ENCODE measurements around the gene PDE6D.

PDE6D gene

DNA sequence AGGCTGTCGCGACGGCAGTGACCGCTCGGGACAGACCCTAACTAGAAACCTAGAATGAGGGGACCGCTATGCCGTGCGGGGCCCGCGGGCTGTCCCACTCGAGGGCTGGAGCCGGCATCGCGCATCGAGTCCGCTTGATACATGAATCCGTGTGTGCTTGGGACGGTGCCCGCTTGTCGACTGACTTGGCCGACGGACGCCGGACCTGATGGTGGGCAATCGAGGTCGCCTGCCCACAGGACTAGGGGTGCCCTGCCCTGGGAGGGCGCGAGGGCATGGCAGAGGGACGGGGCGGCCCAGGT is 73.5 kb downstream of the PDE6D start:
- no peak for DNase-seq (ENCODE audit: low read depth, low spot score)

DNA sequence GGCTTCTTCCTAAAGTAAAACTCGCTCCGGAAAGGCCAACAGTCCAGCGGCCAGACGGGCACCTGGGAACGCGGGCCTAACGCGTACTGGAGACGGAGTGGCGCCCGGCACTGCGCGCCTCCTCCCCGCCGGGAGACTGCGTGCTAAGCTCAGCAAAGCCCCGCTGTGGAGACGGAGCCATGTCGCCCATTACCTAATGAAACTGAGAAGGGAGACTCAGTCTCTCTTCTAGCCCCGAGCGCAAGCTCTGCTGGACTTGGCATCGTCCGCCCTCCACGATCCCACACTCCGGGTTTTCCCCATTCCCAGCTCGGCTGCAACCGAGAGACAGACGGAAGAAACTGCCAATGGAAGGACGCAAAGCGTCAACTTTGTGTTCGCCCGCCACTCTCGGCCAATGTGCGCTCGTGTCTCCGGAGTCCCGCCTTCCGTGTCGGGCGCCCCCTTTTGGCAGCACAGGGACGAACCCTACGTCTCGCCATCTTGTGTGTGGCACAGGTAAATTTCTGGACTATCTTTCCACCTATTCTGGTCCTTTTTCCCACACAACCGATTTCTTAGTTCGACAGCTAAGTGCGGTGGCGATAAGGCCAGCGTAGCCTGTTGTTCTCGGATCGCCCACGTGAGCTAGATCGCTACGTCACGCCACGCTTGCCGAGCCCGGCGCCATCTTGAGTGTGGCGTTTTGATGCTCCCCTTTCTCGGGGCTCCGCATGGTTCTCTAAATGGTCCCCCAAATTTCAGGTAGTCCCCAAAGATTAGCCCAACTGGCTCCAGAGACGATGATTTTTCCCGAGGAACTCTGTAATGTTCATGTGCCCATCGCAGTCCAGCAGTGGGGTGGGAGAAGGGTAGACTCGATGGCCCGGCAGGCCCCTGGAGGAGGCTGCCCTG is 74.1 kb downstream of the PDE6D start:
- peak; percentile 99 for DNase-seq (ENCODE audit: low read depth, low spot score)

DNA sequence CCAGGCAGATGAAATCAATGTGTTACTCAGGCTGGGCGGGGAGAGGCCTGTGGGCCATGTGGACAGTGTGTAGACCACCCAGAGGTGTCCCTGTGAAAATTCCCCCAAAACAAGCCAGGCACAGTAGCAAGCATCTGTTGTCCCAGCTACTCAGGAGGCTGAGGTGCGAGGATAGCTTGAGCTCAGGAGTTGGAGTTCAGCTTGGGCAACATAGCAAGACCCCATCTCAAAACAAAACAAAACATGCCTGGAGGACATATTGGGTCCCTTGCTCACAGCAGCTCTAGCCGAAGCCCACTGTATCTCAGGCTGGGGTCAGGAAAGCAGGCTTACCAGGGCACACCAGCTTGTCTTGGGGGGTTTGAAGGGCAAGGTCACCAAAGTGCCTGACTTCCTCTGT is 77.1 kb downstream of the PDE6D start:
- no peak for DNase-seq (ENCODE audit: low read depth, low spot score)

DNA sequence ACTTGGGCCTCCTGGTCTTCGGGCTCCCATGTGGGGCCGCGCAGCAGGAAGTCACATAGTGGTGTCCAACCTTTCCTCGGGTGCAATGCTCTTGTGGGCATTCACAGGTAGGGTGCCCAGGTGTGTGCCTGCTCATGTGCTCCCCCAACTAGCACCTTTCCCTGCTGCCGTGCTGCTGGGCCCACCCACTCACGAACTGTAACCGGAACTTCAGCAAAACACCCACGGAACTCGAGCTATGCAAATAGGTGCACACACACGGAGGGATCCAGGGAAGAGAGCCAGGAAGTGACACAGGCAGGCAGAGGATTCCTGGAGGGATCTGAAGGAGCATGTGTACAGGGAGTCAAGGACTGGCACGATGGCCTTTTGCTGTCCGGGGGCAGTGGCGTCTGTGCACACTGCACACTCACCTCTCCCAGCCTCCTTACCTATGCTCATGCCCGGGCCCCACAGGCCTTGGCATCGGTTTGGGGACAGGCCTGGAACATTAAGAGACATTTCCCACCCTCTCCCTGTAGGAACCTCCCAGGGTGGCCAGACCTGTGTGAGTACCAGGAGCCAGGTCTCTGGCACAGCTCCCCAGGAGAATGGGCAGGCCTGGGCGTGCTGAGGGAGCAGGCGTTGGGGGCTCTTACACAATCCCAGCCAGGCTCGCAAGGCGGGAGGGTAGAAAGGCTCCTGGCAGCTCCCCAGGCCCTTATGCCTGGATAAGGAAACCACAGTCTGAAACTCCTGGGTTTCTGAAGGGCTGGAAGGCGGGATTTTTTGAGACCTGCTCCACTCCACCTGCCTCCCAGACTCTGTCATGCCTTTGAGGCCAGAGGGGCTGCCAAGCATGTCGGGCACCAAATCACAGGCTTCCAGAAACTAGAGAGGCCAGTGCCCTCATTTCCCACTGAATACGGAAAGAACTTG is 79.4 kb downstream of the PDE6D start:
- DNase-seq (ENCODE audit: low read depth, low spot score) = no peak

DNA sequence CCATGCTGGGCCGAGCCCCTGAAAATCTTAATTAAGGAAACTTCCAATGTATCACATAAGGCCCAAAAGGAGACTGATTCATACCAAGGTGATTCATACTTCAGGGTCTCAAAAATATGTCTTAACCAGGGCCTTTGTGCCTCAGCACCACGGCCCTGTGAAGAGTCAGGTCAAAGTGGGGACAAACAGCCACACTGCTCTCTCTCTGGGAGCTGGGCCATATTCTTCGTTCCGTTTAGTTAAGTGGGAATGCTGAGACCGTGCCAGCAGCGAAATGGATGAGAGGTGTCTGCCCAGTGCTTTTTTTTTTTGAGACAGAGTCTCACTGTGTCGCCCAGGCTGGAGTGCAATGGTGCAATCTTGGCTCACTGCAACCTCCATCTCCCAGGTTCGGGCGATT is 82.1 kb downstream of the PDE6D start:
- no peak for DNase-seq (ENCODE audit: low read depth, low spot score)

DNA sequence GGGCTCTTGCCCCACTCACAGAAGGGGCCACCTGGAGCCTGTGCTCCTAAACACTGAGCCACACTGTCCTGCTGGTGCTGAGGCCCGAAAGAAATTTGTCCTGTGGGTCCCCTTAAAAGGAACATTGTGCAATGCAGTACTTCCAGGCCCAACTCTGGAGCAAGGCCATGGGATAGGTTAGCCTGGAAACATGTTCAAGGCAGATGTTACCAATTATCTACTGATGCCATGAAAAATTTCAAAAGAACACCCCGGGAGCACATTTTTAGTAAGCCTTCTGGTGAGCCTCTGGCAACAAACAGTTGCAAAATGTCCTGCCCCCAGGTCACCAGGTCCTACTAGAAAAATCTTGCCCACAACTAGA is 85.1 kb downstream of the PDE6D start:
- DNase-seq (ENCODE audit: low read depth, low spot score) = no peak

DNA sequence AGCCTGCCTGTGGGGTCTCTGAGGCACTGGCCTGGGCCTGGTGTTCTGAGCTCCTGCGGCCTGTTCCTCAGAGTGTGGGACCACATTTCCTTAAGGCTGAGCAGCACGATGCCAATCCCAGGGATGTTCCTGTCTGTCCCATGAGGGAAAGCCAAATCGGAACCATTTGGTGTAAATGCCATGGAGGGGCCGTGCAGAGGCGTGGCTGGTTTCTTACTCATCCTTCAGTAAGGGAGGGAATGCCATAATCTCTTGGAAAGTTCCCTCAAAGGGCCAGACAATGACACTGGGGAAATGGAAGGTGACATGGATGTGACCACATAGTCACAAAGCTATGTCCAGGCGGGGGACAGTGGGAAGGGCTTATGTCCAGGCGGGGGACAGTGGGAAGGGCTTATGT is 87.1 kb downstream of the PDE6D start:
- DNase-seq (ENCODE audit: low read depth, low spot score) = no peak

DNA sequence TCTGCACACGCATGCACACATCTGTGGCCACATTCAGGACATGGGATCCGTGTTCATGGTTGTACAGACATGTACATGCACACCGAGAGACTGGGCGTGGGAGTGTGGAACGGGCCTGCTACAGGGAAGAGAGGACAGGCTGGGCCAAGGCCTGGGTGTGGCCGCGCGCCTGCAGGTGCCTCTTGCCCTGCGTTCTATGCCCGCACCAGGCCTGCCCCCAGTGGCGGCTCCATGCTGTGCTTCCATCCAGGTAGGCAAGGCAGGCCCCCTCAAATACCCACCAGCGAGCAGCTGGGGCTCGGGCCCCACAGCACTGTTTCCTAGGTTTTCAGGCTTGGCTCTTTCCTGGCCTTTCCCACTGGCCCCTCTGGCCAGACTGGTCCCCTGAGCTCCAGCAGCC is 88.2 kb downstream of the PDE6D start:
- DNase-seq (ENCODE audit: low read depth, low spot score) = no peak

DNA sequence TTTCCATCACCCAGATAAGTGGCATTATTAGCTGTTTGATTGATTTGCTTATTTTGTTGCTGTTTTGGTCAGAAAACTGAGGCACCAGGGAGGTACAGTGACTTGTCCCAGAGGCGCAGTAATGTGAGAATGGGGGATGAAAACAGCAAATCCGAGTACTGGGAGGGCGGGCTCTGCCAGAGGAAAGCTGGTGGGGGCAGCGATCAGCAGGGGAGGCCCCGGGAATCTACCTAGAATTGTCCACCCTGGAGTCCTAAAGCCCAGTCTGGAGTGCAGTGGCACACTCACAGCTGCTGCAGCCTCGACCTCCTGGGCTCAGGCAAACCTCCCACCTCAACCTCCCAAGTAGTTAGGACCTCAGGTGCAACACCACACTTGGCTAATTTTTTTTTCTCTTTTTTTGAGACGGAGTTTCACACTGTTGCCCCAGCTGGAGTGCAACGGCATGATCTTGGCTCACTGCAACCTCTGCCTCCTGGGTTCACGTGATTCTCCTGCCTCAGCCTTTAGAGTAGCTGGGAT is 89.8 kb downstream of the PDE6D start:
- DNase-seq (ENCODE audit: low read depth, low spot score) = no peak

DNA sequence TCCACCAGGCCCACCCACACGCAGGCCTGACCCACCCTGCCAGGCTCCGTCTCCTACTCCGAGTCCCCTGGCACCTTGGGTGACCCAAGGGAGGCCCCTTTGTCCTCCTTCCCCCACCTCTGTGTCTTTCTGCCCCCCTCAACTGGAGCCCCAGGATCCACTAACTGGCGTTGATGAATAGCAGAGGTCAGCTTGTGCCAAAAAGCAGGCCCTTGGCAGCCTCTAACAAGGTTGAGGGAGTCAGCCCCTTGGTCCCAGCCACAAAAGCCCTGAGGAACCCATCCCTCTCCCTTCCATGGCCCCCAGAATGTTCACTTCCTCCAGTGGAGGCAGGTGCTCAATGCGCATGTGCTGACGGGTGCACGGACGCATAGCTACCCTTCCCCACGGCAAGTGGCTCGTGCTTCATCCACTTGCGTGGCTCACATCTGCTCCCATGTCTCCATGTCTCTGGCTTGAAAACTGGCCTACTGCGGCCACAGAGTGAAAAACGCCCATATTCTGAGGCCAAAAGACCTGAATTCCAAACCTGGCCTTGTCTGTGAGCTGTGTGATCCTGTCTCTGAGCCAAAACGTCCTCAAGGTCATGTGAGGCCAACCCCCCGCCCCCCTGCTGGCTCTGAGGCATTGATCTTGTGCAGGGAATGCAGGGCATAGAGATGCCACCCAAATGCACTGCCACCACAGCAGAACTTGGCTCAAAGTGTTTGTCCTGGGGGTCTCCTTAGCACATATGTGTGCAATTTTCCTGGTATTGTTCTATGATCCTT is 91.8 kb downstream of the PDE6D start:
- no peak for DNase-seq (ENCODE audit: low read depth, low spot score)

DNA sequence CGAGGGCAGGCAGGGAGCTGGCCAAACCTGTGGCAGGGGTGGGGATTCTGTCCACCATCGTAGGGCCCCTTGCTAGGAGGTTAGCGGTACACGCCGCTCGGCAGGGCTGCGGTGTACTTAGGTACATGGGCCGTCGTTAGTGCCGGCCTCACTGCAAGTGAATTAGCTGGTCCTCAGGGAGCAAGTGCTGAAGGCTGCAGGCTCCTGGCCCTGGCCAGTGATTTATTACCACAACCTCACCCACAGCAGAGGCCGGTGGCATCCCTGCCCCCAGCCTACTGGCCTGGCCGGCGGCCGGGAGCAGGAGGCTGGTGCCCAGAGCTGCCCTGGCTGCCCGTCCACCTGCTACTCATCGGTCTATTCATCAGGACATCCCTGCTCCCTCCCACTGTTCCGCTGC is 92.4 kb downstream of the PDE6D start:
- DNase-seq (ENCODE audit: low read depth, low spot score) = no peak

DNA sequence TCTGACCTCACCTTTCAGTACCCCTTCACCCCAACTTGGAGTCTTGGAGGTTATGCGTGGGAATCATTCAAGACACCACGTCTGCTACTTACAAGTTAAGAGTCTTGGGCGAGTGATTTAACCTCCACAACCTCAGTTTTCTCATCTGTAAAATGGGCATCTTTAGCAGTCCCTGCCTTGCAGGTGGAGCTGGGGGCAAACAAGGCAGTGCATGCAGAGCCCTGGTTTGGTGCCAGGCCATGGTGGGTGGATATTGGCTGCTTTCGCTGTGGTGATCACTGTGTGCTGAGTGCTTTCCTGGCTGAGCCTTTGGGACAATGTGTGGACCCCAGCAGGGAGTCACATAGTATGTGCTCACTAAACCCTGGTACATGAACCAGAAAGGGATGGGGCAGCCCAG is 93.1 kb downstream of the PDE6D start:
- DNase-seq (ENCODE audit: low read depth, low spot score) = no peak

DNA sequence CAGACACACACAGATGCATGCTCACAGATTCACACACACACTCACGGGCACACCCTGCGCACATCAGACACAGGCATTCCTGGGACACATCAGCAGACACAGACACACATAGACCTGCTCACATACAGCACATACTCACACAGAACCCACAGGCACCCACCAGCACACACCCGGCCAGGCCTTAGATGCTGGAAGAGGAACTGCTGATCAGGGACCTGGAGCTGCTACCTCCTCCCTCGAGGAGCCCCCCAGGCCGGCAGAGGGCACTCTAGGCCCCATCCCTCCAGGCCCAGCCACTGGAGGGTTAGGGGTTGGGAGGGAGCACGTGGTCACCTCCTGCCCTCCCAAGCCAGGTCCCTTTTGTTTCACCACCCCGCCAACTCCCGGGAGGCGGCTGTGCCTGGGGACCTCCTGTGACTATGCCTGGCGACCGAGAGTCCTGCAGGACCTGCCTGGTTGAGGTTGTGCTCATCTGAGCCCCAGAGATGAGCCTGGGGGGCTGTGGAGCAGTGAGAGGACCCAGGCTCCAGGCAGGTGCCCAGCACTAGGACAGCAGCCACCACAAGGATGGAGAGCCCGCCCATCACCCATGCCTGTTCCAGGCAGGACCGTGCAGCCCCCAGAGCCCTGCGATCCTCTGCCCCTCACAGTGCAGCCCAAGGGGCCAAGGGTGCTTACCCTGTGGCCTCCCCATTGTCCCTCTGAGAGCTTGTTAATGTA is 93.8 kb downstream of the PDE6D start:
- no peak for DNase-seq (ENCODE audit: low read depth, low spot score)

DNA sequence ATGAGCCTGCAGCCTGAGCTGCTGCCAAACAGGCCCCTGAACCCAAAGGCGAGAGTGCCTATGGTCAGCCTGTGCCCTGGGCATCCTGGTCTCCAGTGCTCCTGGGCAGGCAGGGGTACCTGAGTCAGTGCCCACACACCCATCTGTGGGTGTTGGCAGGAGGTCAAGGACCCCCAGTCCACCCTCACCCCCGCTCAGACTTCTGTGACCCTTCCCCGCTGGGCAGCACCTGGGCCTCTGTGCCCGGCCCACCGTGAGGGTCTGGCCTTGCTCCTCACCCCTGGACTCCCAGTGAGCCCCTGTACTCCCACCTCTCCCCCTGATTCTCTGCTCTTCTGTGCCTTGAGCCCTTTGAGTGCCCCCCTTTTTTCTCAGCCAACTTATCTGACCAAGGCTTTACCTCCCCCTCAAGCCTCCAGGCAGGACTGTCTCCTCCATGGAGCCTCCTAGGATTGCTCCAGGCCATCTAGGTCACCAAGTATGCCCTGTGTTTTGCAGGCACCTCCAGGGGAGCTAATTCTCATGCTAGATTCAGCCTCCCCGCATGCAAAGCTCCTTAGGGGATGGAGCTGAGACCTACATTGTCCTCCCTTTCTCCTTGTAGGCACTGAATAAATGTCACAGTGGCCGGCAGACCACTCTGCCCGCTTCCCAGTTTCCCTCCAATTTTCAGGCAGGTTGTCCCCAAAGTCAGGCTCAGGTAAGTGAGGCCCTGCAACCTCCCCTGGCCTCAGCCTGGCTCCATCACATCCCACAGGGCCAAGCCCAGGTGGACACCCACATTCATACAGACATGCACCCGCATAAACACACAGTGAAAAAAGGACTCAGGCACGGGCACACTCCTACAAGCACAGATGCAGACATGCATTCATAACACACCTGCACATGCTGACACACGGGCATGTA is 94.6 kb downstream of the PDE6D start:
- DNase-seq (ENCODE audit: low read depth, low spot score) = no peak

DNA sequence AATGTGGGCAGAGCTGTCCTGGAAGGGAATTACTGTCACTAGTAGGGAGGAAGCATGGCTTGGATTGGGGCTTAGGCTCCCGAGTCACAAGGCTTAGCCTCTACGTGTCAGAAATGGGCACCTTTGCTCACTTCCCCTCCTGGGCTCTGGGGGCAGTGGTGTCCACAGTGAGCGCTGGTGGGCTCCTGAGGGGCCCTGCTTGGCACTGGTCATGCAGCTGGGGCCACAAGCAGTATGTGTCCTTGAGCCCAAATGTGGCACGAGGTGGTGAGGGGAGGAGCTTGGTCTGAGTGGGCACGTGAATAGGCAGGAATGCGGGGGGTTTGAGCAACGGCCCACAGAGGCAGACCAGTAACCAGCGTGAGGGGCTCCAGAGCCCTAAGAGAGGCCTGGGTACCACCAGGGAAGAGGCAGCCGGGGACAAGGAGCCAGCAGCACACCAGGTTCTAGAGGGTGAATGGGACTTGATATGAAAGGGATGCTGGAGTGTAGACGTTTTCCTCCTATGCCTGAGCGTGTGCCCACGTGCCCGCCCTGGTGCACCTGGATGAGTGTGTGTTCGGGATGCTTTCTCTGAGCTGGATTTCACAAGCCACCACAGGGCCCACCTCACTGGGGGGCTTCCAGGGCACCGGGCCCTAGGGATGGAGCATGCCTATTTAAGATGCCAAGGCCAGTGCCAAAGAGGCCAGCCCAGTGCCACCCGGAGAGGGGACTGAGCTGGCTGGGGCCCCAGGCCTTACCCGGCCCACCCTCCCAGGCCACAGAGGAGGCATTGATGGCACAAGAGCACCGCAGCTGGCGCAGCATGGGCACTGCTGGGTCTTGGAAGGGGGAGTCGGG is 95.5 kb downstream of the PDE6D start:
- no peak for DNase-seq (ENCODE audit: low read depth, low spot score)

DNA sequence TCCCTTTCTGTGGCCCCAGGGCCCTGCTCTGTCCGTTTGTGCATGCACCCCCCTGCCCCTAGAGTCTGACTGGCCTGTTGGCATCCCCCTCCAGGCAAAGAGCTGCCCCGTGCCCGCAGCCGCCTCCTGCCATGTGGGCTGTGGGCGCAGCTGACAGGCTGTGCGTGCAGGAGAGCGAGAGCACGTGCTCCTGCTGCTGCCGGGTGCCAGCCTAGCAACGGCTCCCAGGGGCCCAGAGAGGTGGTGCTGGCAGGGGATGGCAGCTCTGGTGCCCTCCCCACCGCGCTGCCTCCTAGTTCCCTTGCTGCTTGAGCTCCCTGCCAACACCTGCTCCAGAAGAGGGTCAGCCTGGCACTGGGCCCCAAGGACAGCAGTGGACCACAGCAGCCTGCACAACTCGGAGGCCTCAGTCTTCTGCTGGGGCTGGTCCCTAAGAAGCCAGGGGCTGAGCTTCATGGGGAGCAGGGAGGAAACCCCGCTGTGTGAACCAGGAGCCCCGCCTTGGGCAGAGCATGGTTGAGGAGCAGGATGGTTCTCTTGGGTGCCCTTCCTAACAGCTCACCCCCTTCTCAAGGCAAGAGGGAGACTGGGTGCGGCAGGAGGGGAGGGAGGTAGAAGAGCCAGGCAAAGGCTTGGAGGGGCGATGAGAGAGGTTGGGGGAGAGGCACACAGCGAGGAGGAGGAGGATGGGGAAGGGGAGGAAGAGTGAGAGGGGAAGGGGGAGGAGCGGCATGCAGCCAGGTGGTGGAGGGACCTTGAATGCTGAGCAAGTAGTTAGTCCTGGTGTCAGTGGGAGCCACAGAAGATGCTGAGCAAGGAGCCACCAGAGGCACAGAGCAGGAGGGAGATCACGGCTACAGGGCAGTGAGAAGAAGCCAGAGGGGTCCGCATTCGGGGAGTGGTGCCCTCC is 96.5 kb downstream of the PDE6D start:
- no peak for DNase-seq (ENCODE audit: low read depth, low spot score)

DNA sequence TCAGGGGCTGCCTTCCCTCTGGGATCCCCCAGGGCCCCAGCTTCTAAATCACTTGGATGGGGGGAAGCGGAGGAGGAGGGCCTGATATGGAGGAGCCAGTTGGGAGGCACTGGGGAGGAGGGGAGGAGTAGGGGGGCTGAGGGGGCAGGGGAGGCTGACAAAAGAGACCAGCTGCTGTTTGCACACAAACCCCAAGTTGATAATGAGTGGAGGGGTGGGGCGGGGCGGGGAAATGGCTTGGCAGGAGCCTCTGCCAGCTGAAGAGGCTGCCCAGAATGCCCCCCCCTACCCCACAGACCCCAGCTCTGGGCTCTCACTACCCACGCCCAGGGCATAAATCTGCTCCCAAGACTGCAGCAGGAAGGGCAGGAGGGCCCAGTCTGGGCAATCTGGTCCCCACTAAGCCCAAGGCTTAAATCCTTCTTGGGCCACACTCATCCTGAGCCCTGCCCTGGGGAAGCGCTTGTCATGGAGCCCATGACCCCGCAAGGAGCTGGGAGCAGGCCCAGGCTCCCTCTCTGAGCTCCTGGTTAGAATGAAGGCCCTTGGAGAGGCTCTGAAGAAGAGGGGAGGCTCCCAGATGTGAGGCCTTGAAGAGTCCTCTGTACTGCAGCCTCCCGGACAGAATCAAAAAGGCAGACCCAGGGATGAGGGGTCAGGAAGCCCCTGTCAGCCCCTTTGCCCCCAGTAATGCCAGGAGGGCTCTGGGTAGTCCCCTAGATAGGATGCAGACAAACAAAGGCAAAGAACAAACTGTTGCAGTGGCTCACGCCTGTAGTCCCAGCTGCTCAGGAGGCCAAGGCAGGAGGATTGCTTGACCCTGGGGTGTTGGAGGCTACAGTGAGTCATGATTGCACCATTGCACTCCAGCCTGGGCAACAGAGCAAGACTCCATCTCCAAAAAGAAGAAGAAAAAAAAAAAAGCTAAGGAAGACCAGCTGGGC is 97.5 kb downstream of the PDE6D start:
- DNase-seq (ENCODE audit: low read depth, low spot score) = no peak
